Tibial nerve (tissue), 4 donors: Measurements from ENCODE around the gene RGS4. TPM values are rescaled to one million over a fixed set of nuclear protein-coding genes. Genes with fewer than 3 reads are reported as not detected.

Source experiments
- DNase-seq, 2 donors: peaks; one replicate each; pipeline ENCODE4 v3.0.0-alpha.2; 2019; ENCODE audit warnings: low spot score in 2 of 2
- H3K27ac ChIP-seq, 4 donors: fragments of 200-600 bp; sonication (generic) in 3 of 4; one replicate each; pipeline ENCODE4 v1.5.1; 2017 to 2019; ENCODE audit warnings: mild to moderate bottlenecking in 1 of 4
- H3K27me3 ChIP-seq, 2 donors: fragments of 200-600 bp; sonication (generic) in 1 of 2; one replicate each; pipeline versions ENCODE4 v1.5.1 to v1.6.0; 2017 to 2019
- H3K36me3 ChIP-seq, 3 donors: fragments of 200-600 bp; sonication (generic); one replicate each; pipeline ENCODE4 v1.5.1; 2018 to 2019
- H3K4me1 ChIP-seq, 4 donors: fragments of 200-600 bp; sonication (generic) in 3 of 4; one replicate each; pipeline ENCODE4 v1.5.1; 2017 to 2019
- H3K4me3 ChIP-seq, 4 donors: fragments of 200-600 bp; sonication (generic) in 3 of 4; one replicate each; pipeline ENCODE4 v1.5.1; 2017 to 2019; ENCODE audit warnings: mild to moderate bottlenecking in 1 of 4, moderate library complexity in 1 of 4
- H3K9me3 ChIP-seq, 4 donors: fragments of 200-600 bp; sonication (generic) in 3 of 4; one replicate each; pipeline ENCODE4 v1.5.1; 2017 to 2019
- CTCF ChIP-seq, 5 experiments: fragments of 200-600 bp in 3 of 5; fragments of 450-650 bp in 2 of 5; sonication (generic) in 3 of 5; IDR thresholded peaks; one replicate each; pipeline ENCODE4 v1.5.1; 2016 to 2019; ENCODE audit warnings: antibody characterized with exemption in 5 of 5, mild to moderate bottlenecking in 3 of 5, moderate library complexity in 2 of 5
- EP300 ChIP-seq, 2 donors: sonication (generic); formaldehyde crosslinking; IDR thresholded peaks; one replicate each; pipeline ENCODE4 v1.6.1; 2017; ENCODE audit warnings: antibody characterized with exemption in 2 of 2, mild to moderate bottlenecking in 1 of 2
- POLR2A ChIP-seq, 2 donors: fragments of 450-650 bp; IDR thresholded peaks; one replicate each; pipeline ENCODE4 v1.6.1; 2017; ENCODE audit warnings: antibody characterized with exemption in 2 of 2, mild to moderate bottlenecking in 2 of 2, moderate library complexity in 2 of 2
- WGBS, 2 donors: methylation state at CpG; one replicate each; pipeline ENCODE4 v1.1.5; 2018; 5-methylcytosine and 5-hydroxymethylcytosine counted together
- total RNA-seq, 4 donors: library from RNA; depleted of rRNA; stranded (reverse); fragments of >200 nt; gene quantifications; one replicate each; pipeline ENCODE4 v1.1.0, GENCODE V29; 2016

Gene RGS4
- total RNA-seq, 4 donors from 2014 or later = 0.21 to 1.4 (median 0.30) TPM; not detected in 1

DNA sequence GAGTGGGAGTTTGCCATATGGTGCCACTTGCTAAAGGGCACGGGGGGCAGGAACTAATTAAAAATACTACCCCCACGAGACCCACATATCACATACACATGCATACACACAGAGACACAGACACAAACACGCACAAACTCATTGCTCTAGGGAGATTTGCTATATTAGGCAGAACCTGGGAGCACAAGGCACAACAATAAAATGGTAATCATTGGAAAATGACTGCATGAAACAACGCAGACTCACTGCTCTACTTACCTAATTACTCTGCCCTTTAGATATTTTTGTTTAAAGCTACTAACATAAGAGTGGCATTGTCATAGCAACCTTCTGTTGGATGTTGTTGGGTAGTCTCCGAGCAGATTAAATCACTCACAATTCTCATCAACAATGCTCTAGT lies 20.3 kb upstream of the RGS4 start:
- H3K27ac ChIP-seq = no peak overlapping the region
- H3K36me3 ChIP-seq = no peaks in the 10 kb centered on the region
- 52 to 54% methylated on average over 5 of the region's 5 CpGs for WGBS, 2 donors
- TF ChIP-seq CTCF (IDR thresholded peaks at IDR 0.05) = no peak
- DNase-seq = no peak
- H3K27me3 ChIP-seq = no peaks in the 10 kb centered on the region
- no peak overlapping the region for H3K4me3 ChIP-seq
- H3K4me1 ChIP-seq = no peaks in the 10 kb centered on the region
- no peaks in the 10 kb centered on the region for H3K9me3 ChIP-seq

GRCh38 chr1:163049296-163049695 lies 19.9 kb upstream of the RGS4 start:
- H3K4me3 ChIP-seq = no peak overlapping the region
- 82 to 86% methylated on average over 6 of the region's 6 CpGs for WGBS, 2 donors
- no peaks in the 10 kb centered on the region for H3K36me3 ChIP-seq
- H3K9me3 ChIP-seq = no peaks in the 10 kb centered on the region
- H3K4me1 ChIP-seq = no peaks in the 10 kb centered on the region
- no peak for DNase-seq
- TF ChIP-seq EP300 (IDR thresholded peaks at IDR 0.05) = no peak
- no peak for TF ChIP-seq CTCF (IDR thresholded peaks at IDR 0.05)
- TF ChIP-seq POLR2A (IDR thresholded peaks at IDR 0.05) = no peak
- no peak overlapping the region for H3K27ac ChIP-seq
- no peaks in the 10 kb centered on the region for H3K27me3 ChIP-seq

DNA sequence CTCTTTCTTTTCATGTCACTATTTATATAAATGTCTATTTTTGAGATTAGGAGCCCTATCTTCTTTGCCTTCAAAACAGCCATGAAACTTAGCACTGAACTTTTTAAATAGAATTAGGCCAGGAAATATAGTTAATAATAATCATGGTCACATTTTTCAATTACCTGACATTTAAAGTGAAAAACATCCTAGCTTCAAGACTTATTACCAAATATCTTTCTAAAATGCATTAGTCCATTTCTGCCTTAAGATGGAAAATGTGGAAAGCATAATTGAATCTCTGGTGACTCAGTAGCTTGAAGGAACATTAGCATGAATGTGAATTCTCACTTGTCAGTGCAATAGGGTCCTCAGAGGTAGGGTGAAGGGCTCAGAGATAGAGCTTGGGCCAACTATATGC lies 18.7 kb upstream of the RGS4 start:
- H3K27ac ChIP-seq = no peak overlapping the region
- no peak overlapping the region for H3K4me3 ChIP-seq
- H3K9me3 ChIP-seq = no peaks in the 10 kb centered on the region
- no peak for DNase-seq
- no peaks in the 10 kb centered on the region for H3K4me1 ChIP-seq
- no peaks in the 10 kb centered on the region for H3K36me3 ChIP-seq
- TF ChIP-seq CTCF (IDR thresholded peaks at IDR 0.05) = no peak
- no peak for TF ChIP-seq EP300 (IDR thresholded peaks at IDR 0.05)
- no peak for TF ChIP-seq POLR2A (IDR thresholded peaks at IDR 0.05)
- no peaks in the 10 kb centered on the region for H3K27me3 ChIP-seq

- 17 to 25% methylated on average over 2 of the region's 2 CpGs for WGBS, 2 donors
- no peak for DNase-seq
- H3K27ac ChIP-seq = no peak overlapping the region
- no peaks in the 10 kb centered on the region for H3K4me1 ChIP-seq
- no peaks in the 10 kb centered on the region for H3K9me3 ChIP-seq
- TF ChIP-seq POLR2A (IDR thresholded peaks at IDR 0.05) = no peak
- TF ChIP-seq EP300 (IDR thresholded peaks at IDR 0.05) = no peak
- TF ChIP-seq CTCF (IDR thresholded peaks at IDR 0.05) = no peak
- no peak overlapping the region for H3K4me3 ChIP-seq
- H3K36me3 ChIP-seq = no peaks in the 10 kb centered on the region
- H3K27me3 ChIP-seq = no peaks in the 10 kb centered on the region
Measured at GRCh38 chr1:163054181-163054591, 15.0 kb upstream of the RGS4 start.

- H3K36me3 ChIP-seq = no peaks in the 10 kb centered on the region
- TF ChIP-seq POLR2A (IDR thresholded peaks at IDR 0.05) = no peak
- TF ChIP-seq EP300 (IDR thresholded peaks at IDR 0.05) = no peak
- TF ChIP-seq CTCF (IDR thresholded peaks at IDR 0.05) = no peak
- no peak for DNase-seq
- H3K4me3 ChIP-seq = no peak overlapping the region
- WGBS, 2 donors = 18 to 25% methylated on average over 2 of the region's 2 CpGs
- no peaks in the 10 kb centered on the region for H3K4me1 ChIP-seq
- H3K9me3 ChIP-seq = no peaks in the 10 kb centered on the region
- no peak overlapping the region for H3K27ac ChIP-seq
- H3K27me3 ChIP-seq = no peaks in the 10 kb centered on the region
Measured at GRCh38 chr1:163055005-163055404, 14.2 kb upstream of the RGS4 start.
